Fibroblast of the conjunctiva (primary cell): ENCODE measurements around the gene CGB8.
"Not testable (repeated sequence)": the region's sequence is repeated elsewhere in the genome, so short reads cannot be mapped to it uniquely, and the experiment has no call there.

Experiments used
- DNase-seq: peaks from one replicate; pipeline ENCODE4 v3.0.0-alpha.2; 2010; ENCODE audit warnings: low read depth

Gene CGB8

DNA sequence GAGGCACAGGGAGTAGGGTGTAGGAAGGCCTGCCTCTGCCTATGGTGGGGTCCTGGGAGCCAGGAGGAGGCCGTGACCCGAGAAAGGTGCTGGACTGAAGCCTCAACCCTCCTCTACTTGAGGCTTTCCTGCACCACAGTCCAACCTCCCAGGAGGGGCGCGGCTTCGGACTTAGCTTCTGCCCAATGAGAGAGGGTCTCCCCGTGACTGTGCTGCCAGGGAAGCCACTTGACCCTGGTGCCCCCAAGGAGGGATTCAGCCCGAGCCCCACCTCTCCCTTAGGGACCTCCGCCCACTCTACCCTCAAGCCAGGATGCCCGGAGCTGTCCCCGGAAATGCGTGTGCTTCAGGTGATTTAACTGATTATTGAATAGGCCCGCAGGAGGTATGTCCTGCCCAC is at the start of gene CGB8:
Gene CGB8, minus strand, starts transcription at position 101 of the 400 bp plus-strand sequence. CDS start 372 bp downstream, outside the sequence.
- DNase-seq = not testable (repeated sequence)

DNA sequence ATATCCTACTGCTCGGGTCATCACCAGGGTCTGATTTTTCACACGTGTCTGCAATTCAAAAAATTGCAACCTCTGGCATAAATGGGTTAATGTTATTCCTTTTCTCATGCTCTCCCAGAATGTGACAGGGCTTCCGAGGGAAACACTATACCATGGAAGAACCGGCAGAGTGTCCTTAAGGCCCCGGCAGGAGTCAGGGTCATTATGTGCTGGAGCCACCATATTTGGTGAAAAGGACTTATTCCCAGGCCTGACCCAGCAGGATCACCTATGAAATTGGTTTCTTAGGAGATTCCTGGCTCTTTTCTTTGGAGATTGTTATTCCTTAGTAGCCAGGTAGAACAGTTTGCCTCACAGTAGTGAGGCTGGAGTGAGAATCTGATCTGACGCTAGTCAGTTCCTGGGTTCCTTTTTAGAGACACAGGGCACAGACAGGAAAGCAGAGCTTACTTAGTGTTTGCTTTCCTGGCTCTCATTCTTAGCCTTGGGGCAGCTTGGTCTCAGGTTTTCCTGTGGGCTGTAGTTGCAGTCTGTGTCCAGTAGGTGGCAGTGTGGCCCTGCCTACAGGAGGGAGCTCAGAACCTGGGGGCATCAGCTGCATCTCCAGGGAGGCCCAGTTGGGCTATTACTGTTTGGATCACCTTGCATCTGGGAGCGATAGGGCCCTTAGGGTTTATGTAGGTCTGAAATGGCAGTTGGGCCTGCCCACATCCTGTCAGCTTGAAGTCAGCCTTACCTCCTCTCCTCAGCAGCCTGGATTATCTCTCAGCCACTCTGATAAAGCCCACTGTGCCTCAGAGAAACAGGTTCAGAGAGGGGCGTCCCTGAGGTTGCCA is 48.8 kb upstream of the CGB8 start:
- peak; percentile 63 for DNase-seq

DNA sequence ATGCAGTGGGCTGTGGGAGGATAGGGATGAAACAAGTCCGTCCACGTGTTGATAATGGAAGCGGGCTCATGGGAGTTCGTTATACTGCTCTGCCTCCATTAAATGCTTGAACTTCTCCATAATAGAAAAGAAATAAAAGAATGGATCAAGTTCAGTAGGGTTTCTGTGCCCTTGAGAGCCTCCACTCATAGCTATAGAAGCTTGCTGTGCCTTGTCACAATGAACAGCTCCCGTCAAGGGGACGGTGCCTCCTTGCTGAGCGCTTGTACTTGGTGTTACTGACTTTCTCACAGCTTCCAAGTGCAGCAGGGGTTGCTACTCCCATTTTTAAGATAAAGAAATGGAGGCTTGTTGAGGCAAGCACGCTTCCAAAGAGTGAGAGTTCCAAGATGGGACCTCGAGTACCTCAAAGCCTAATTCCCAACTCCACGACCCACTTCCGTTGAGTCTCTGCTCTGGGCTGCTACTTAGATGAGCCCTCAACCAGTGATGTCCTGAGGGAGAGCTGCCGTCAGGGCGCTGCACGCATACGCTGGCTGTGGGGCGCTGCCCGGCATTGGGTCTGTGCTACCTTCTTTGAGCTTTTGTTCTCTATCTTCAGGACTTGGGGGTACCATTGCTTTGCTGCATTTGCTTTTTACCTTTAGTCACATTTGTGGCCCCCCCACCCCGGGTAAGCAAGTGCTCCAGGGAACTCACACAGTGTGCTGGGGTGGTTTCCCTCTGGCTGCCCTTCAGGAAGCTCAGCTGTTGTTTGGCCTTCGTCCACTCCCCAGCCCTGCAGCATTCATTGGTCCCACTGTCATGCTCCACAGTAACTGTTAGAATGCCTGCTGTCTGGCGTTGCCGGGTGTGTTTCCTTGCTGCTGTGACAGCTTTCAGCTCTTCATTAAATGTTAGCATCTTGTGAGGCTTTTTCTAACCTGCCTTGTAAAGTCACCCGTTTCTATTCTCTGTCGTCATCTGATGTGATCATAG is 45.9 kb upstream of the CGB8 start:
- DNase-seq = no peak

DNA sequence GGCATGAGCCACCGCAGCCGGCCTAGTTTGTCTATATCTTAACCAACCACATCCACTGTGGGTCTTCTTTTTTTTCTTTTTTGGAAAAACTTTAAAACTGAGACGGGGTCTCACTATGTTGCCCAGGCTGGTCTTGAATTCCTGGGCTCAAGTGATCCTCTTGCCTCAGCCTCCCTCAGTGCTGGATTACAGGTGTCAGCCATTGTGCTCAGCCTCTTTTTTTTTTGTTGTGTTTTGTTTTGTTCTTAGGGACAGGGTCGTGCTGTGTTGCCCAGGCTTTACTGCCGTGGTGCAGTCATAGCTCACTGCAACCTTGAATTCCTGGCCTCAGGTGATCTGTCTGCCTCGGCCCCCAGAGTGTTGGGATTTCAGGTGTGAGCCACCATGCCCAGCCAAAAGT is 43.8 kb upstream of the CGB8 start:
- no peak for DNase-seq

DNA sequence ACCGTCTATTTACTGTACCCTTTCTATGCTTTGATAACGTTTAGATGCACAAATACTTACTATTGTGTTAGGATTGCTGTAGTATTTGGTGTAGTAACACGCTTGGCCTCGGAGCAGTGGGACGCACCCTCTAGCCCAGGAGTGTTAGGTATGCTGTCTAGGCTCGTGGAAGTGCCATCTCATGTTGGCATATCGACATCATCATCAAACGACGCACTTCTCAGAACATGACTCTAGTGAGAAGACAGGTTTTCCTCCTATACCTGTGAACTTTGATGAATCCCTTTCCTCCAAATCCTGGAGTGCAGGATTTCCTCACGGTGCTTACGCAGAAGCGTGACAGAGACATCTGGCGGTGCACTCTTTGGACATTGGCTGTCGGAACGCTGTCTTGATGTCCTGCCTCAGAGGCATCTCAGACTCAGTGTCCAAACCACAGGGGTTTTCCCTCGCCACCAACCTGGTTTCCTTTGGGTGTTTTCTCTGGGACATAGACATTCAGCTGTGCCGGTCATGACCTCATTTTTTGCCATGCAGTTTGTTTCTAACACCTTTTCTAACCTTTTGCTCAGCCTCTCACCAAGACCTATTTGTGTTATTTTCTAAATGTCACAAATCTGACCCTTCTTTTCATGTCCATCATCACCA is 42.6 kb upstream of the CGB8 start:
- no peak for DNase-seq

DNA sequence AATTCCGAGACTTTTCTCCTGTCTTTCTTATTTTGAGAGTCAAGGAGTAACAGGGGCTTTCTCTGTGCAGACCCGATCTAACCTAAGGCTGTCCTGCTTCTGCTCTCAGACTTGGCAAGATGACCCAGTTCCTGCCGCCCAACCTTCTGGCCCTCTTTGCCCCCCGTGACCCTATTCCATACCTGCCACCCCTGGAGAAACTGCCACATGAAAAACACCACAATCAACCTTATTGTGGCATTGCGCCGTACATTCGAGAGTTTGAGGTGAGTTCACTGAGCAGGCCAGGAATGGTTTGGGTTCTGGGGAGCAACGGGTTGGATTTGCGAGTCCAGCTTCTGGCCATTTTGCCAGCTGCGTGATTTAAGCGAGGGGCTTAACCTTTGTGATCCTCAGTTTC is 37.4 kb upstream of the CGB8 start:
- no peak for DNase-seq

DNA sequence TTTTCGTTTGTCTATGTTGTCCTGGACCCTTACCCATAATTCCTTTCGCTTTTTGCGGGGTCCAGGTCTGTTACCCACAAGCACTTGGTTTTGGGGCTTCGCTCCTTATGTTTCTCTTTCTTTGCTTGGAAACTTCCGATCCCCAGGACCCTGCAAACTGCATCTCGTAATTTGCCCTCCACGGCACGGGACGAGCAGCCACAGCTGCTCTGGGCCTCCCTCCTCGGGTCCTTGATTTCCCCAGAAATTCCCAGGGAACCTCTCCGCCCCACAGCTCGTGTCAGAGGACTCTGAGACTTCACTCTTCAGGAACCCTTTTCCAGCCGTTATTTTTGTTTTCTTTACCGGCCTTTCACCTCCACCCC is 36.9 kb upstream of the CGB8 start:
- DNase-seq = no peak

DNA sequence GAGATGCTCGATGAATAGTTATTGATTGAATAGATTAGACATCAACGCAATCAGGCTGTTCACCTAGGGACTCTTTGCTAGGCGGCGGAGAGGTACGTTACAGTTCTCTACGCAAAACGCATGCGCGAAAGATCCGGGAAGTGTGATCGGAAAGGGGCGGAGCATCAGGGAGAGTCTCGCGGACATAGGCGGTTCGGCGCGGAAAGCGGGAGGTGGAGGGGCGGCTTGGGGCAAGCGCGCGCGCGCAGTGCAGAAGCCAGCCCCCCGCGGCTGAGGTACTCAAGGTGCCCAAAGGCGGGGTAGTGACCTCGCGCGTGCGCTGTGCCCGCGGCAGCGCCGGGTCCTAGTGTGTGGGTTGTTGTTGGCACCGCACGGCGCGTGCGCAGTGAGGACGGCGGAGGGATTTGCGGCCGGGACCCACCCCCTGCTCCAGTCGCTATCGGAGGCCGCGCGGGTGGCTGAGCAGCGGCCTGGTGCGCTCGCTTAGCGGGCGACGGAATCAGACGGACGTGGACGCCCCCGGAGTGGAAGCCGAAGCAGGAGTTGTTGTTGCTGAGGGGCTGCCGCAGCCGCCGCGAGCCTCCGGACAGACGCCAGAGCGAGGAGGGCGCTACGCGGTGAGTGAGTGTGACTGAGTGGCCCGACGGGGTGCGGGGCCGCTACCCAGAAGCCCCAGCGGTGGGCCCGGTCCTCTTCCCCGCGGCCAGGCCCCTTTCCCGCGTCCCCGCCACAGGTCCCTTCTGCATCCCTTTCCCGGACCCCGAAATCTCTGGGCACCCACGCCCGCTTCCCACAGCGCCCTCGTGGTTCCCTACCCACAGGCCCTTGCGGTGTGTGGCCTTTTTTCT is 36.3 kb upstream of the CGB8 start, which contains the start of gene SNRNP70:
Gene SNRNP70, plus strand, starts transcription at position 432 of the 848 bp plus-strand sequence. CDS start 964 bp downstream, outside the sequence.
- DNase-seq = peak; percentile 99

DNA sequence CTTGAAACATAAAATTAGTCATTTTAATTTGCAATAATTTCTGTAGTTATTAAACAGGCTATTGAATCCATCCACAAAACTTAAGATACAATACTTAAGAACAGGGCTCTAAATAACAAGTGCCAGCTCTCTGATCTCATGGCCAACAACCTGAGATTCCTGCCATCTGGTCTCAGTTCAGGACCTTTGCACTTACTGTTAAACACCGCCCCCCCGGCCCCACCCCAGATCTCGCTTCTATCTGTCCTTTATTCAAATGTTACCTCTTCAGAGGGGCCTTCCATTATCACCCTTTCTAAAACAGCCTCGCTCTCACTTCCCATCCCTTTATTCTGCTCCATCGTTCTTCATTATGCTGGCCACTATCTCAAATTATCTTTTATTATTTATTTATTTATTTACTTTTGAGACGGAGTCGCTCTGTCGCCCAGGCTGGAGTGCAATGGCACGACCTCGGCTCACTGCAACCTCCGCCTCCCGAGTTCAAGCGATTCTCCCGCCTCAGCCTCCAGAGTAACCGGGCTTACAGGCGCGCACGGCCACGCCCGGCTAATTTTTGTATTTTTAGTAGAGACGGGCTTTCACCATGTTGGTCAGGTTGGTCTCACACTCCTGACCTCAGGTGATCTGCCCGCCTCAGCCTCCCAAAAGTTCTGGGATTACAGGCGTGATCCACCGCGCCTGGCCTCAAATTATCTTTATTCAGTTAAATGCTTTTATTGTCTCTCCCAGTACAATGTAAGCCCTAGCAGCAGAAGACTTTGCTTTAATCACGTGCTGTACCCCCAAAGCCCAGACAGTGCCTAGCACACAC is 35.5 kb upstream of the CGB8 start:
- DNase-seq = no peak

DNA sequence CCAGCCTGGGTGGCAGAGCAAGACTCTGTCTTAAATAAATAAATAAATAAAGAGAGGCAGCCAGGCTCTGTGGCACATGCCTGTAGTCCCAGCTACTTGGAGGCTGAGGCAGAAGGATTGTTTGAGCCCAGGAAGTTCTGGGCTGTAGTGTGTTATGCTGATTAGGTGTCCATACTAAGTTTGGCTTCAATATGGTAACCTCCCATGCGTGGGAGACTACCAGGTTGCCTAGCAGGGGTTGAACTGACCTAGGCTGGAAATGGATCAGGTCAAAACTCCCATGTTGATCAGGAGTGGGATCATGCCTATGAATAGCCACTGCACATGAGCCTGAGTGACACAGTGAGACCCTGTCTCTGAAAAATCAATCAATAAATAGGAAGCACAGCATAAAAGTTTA is 32.4 kb upstream of the CGB8 start:
- DNase-seq = no peak

DNA sequence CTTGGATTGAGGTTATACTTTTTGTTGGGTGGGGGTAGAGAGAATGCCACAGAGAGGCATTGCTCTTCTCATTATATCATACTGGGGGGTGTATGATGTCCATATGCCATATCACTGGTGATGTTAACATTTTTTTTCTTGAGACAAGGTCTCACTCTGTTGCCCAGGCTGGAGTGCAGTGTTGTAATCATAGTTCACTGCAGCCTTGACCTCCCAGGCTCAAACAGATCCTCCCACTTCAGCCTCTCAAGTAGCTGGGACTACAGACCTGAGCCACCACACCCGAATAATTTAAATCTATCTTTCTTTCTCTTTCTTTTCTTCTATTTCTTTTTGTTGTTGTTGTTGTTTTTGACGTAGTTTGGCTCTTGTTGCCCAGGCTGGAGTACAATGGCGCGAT is 31.5 kb upstream of the CGB8 start:
- DNase-seq = no peak

DNA sequence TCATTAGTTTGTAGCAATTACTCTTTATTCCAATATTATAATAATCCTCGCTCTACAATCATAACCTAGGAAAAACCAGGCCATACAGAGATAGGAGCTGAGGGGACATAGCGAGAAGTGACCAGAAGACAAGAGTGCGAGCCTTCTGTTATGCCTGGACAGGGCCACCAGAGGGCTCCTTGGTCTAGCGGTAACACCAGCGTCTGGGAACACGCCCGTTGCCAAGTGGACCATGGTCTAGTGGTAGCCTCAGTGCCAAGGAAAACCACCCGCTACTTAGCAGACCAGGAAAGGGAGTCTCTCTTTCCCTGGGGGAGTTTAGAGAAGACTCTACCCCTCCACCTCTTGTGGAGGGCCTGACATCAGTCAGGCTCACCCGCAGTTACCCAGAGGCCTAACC is 26.0 kb upstream of the CGB8 start:
- peak; percentile 51 for DNase-seq

DNA sequence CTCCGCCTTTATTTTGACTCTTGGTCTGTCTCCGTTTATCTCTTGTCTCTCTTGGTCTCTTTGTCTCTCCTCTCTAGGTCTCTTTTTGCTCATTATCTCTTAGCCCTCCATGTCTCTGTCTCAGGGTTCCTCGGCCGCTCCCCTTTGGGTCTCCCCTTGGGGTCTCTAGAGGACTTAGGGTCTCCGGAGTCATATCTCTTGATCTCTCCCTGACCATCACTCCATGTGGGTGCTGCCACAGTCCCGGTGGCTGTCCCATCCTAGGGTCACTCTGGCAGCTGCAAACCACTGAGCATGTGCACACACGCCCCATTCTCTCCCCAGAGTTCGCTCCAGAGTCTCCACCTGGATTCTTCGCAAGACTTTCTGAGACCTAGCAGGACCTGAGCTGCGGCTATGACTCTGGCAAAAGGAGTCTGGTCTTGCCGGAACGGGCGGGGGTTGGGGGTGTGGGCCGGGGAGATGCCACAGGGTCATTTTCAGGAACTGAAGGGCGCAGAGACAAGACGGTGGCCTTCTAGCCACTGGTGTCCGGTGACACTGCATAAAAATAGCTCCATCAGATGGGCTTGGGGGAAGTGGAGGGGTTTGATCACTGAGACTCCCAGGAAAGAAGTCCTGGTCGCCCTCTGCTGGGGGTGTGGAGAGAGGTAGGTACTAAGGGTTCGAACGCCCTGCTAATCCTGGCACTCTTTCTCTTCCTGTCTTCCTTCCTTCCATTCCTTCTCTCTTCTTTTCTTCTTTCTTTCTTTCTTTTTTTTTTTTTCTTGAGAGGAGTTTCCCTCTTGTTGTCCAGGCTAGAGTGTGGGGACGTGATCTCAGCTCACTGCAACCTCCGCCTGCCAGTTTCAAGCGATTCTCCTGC is 24.8 kb upstream of the CGB8 start:
- no peak for DNase-seq

DNA sequence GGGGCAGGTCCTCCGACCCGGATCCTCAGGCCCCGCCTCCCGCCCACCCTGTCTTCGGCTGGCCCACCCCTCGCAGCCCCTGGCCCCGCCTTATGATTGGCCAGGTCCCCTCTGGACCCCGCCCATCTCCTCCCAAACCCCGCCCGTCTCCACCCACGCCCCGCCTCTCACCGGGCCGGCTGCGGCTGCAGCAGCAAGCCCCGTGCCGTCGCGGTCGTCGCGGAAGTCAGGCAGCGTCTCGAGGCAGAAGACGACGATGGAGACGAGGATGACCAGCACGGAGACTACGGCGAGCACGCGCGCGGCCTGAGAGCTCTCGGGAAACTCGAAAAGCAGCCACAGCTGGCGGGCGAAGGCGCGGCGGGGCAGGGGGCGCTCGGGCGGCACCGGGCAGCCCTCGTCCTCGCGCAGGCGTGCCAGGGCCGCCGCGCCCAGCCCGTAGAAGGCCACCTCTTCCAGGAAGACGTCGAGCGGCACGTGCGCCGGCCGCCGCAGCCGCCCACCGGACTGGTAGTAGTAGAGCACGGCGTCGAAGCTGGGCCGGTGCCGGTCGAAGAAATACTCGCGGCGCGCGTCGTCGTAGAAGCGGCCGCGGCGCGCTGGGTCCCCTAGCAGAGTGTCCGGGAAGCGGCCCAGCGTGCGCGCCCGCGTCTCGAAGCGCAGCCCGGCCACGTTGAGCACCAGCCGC is 23.1 kb upstream of the CGB8 start:
- DNase-seq = no peak

DNA sequence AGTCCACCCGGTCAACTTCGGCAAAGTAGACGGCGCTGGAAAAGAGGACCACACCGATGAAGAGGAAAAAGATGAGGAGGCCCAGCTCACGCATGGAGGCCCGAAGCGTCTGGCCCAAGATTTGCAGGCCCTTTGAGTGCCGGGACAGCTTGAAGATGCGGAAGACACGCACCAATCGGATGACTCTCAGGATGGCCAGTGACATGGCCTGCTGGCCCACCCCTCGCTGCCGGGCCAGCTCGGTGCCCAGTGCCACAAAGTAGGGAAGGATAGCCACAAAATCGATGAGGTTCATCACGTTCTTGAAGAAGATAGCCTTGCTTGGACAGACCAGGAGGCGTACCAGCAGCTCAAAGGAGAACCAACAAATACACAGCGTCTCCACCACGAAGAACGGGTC is 21.5 kb upstream of the CGB8 start:
- no peak for DNase-seq

DNA sequence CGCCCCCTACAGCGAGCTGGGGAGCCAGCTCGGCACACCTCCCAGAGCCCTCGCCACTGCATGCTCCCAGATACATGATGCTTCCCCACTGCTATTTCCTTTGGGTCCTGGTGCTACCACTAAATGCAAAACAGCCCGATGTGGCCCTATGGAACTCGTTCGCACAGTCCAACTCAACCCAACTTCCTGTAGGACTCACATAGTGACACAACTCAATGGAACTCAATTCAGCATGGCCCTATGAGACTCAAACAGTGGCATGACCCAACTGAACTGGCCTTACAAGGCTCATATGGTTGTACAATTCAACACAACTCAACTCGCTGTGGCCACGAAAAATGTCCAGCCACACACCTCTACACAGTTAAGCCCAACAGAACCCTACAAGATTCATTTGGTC is 20.1 kb upstream of the CGB8 start:
- no peak for DNase-seq

DNA sequence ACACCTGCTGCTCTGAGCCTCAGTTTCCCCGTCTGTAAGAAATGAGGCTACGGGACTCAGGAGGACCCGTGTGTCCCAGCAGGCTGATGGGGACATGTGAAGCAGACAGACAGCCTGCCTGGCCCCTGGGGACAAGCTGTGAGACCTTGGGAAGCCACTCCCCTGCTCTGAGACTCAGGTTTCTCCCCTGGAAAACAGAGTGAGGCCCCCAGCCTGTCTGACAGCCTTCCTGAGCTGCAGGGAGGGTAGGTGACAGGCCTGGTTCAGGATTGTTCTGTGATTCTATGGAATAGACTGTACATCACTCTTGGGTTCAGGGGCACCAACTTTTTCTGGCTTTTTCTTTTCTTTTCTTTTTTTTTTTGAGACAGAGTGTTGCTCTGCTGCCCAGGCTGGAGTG is 18.6 kb upstream of the CGB8 start:
- no peak for DNase-seq

DNA sequence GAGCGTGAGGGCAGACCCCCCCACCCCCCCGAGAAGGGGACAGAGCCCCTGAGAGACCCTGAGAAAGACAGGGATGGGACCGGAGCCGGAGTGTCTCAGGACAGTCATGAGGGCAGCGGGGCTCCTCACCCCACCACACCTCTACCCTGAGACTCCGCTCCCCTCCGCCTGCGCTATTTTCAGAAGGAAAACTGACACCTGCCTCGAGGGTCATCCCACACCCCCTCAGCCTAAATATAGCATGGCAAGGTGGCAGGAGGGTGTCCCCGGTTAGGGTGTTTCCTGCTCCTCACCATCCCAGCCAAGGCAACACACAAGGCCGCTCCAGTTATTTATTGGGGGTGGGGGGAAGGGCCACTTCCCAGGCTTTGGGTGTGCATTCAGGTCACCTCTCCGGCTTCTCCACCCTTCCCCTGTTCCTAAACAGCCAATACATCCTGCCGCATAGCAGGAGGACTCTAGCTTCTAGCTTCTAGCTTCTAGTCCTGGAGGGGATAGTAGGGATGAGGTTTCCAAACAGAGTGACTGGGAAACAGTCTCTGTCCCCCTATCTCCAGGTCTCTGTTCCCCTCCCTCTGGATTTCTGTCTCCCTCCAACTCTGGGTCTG is 17.1 kb upstream of the CGB8 start:
- no peak for DNase-seq
